ENCODE data around the gene RNASEH2A. TPM values are rescaled to one million over a fixed set of nuclear protein-coding genes. Genes with fewer than 3 reads are reported as not detected.

RNASEH2A gene
- total RNA-seq, 1 donor from 2014 or later, result 37.2 TPM

DNA sequence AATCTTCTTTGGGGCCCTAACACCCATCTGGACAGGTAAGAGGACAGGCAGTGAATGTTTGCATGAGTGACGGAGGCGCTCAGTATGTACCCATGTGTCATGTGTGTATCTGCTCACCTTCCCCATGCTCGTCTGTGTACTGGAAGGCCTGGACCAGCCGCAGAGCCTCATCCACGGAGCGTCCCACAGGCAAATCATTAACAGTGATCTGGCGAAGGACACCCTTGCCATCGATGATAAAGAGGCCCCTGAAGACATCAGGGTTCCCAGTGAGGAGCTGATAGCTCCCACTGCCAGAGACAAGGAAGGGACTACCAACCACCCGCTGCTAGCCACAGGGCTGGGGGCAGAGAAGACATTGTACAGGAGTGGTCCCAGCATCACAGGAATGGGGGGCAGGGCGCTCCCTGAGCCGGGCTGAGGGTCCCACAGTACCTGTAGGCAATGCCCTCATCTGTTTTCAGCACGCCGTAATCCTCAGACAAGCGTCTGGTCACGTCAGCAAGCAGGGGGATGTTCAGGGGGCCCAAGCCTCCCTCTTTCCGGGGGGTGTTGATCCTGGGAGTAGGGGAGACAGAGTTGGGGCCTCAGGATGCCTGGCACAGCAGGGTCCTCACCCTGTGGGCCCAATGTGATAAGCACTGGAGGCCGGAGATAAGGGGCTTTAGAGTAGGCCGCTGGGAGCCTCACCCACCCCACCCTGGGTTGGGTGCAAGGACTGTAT is 6.5 kb upstream of the RNASEH2A start:
- H3K27me3 Mint-ChIP-seq, result peaks cover 3% of the 10 kb centered on the region
- H3K9me3 Mint-ChIP-seq, result no peaks in the 10 kb centered on the region
- TF ChIP-seq, protein P1, sequence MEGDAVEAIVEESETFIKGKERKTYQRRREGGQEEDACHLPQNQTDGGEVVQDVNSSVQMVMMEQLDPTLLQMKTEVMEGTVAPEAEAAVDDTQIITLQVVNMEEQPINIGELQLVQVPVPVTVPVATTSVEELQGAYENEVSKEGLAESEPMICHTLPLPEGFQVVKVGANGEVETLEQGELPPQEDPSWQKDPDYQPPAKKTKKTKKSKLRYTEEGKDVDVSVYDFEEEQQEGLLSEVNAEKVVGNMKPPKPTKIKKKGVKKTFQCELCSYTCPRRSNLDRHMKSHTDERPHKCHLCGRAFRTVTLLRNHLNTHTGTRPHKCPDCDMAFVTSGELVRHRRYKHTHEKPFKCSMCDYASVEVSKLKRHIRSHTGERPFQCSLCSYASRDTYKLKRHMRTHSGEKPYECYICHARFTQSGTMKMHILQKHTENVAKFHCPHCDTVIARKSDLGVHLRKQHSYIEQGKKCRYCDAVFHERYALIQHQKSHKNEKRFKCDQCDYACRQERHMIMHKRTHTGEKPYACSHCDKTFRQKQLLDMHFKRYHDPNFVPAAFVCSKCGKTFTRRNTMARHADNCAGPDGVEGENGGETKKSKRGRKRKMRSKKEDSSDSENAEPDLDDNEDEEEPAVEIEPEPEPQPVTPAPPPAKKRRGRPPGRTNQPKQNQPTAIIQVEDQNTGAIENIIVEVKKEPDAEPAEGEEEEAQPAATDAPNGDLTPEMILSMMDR (conservative IDR thresholded peaks at IDR 0.05), result no peak
- no peak overlapping the region for H3K27ac Mint-ChIP-seq
- H3K36me3 Mint-ChIP-seq, result peaks cover 5% of the 10 kb centered on the region
- no peak for DNase-seq (ENCODE audit: extremely low spot score, unreplicated experiment)
- peaks cover 24% of the 10 kb centered on the region for H3K4me1 Mint-ChIP-seq (ENCODE audit: unreplicated experiment)
- peak overlapping the region; percentile 93 for H3K4me3 Mint-ChIP-seq

DNA sequence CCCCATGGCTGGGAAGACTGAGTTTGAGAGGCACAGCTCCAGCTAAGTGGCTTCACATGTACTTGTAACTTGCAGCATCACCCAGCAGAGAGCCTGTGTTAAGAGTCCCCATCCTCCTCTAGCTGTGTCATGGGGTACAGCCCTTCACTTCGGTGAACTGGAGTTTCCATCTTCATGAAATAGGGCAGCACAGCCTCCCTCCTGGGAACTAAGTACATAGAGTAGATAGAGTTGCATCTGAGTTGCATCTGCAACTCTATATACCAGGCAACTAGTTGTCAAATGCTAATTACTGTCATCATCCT is 6.0 kb upstream of the RNASEH2A start:
- Mint-ChIP-seq H3K4me1 (ENCODE audit: unreplicated experiment) (peaks cover 24% of the 10 kb centered on the region), H3K27me3 (peaks cover 3% of the 10 kb centered on the region), H3K4me3 (peak overlapping the region; percentile 93), H3K9me3 (no peaks in the 10 kb centered on the region), H3K27ac (peak overlapping the region; percentile 81), H3K36me3 (peaks cover 5% of the 10 kb centered on the region)
- no peak for DNase-seq (ENCODE audit: extremely low spot score, unreplicated experiment)
- TF ChIP-seq, protein P1 (conservative IDR thresholded peaks at IDR 0.05), result no peak

DNA sequence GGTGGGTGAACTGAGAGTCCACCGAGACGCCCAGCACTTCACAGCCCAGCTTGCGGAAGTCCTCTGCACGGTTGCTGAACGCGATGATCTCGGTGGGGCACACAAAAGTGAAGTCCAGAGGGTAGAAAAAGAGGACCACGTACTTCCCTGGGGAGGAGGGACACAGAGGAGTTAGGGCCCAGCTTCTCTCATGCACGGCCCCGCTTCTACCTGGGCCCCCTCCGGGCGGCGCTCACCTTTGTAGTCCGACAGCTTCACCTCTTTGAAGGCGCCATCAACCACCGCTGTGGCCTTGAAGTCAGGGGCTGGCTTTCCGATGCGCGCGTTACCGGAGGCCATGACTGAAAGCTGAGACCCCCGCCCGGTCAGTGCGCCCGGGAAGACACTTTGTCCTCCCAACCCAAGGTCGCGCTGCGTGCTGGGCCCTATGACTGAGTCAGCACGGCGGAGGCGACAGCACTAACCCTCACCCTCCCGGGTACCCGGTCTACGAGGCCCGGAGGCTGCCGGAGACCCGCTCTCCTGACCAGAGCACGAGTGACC is 5.4 kb upstream of the RNASEH2A start:
- Mint-ChIP-seq H3K36me3 (peaks cover 5% of the 10 kb centered on the region), H3K4me3 (peak overlapping the region; percentile 93), H3K27me3 (peaks cover 3% of the 10 kb centered on the region), H3K27ac (peak overlapping the region; percentile 81), H3K4me1 (ENCODE audit: unreplicated experiment) (peaks cover 23% of the 10 kb centered on the region), H3K9me3 (no peaks in the 10 kb centered on the region)
- DNase-seq (ENCODE audit: extremely low spot score, unreplicated experiment), result no peak
- TF ChIP-seq, protein P1 (conservative IDR thresholded peaks at IDR 0.05), result no peak

DNA sequence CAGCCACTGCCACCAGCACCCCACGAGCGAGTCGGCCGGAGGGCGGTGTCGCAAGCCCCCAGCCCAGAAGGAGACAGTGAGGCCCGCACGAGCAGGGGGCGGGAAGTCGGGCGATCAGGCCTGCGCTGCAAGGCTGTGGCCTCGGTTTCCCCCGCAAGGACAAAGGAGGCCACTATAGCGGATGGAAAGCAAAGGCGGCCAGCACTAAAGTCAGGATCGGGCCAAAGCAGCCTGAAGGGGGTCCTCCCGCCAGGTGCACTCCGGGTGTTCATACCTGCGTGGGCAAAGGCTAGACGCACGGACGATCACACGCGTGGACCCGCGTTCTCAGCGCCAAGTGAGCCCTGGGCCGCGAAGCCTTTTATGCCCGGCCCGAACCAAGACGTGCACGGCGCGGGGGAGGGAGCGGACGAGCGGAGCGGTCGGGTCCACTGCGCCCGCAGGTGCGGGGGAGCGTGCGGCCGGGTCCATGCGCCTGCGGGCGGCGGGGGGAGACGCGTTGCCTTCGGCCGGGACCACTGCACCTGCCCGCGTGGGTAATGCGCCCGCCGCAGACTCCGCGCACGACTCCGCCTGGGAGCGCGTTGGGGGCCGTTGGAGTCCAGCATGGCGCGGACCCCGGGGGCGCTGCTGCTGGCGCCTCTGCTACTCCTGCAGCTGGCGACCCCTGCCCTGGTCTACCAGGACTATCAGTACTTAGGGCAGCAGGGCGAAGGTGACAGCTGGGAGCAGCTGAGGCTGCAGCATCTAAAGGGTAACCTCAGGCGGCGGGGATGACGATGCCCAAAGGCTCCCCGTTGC is 4.7 kb upstream of the RNASEH2A start, which contains the start of the genes PRDX2 and THSD8:
Gene PRDX2, minus strand, starts transcription at position 335 of the 801 bp plus-strand sequence. CDS start 539 bp downstream, outside the sequence.
Gene THSD8, plus strand, starts transcription at position 604 of the 801 bp plus-strand sequence. Its CDS starts 3 bp downstream, at position 607.
- peaks cover 1% of the 10 kb centered on the region for H3K36me3 Mint-ChIP-seq
- H3K27me3 Mint-ChIP-seq, result peaks cover 3% of the 10 kb centered on the region
- TF ChIP-seq, protein P1 (conservative IDR thresholded peaks at IDR 0.05), result peak; percentile 10
- H3K4me1 Mint-ChIP-seq (ENCODE audit: unreplicated experiment), result peaks cover 22% of the 10 kb centered on the region
- no peaks in the 10 kb centered on the region for H3K9me3 Mint-ChIP-seq
- H3K4me3 Mint-ChIP-seq, result peak within 1 kb of the TSS; percentile 93
- peak; percentile 89 for DNase-seq (ENCODE audit: extremely low spot score, unreplicated experiment)
- H3K27ac Mint-ChIP-seq, result peak within 1 kb of the TSS; percentile 81

DNA sequence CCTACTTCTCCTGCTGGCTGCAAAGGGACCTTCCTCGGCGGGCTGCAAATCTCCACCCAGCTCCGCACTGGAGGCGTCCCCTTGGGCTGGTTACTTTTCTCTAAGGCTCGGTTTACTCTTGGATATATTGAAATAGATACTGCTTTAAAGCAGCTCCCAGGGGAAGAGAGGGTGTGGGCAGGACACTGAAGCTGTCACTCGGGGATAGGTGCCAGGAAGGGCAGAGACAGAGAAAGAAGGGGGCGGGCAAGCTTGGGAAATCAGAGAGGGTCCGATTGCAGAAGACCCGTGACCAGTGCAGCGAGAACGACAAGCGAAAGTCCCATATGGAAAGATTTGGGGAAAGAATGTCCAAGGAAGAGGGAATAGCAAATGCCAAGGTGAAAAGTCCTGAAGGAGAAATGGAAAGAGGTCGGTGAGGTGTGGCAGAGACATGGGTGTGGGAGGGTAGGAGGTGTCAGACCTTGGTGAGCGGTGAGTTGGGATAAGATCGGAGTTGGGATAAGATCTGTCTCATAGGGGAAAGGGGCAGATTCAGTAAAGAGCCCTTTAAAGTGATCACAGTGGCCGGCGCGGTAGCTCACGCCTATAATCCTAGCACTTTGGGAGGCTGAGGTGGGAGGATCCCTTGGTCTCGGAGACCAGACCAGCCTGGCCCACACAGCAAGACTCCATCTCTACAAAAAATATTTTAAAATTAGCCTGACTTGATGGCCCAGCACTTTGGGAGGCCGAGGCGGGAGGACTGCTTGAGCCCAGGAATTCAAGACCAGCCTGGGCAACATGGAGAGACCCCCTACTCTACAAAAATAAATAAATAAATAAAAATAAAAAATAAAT is 3.9 kb upstream of the RNASEH2A start:
- no peak for DNase-seq (ENCODE audit: extremely low spot score, unreplicated experiment)
- TF ChIP-seq, protein P1 (conservative IDR thresholded peaks at IDR 0.05), result no peak
- H3K4me1 Mint-ChIP-seq (ENCODE audit: unreplicated experiment), result peaks cover 22% of the 10 kb centered on the region
- H3K4me3 Mint-ChIP-seq, result peak overlapping the region; percentile 93
- no peaks in the 10 kb centered on the region for H3K9me3 Mint-ChIP-seq
- no peaks in the 10 kb centered on the region for H3K36me3 Mint-ChIP-seq
- peaks cover 3% of the 10 kb centered on the region for H3K27me3 Mint-ChIP-seq
- peak overlapping the region; percentile 78 for H3K27ac Mint-ChIP-seq
